HCT116 (cell line): ENCODE data around the gene SERPING1. TPM values are rescaled to one million over a fixed set of nuclear protein-coding genes. Genes with fewer than 3 reads are reported as not detected.

Experiments used
- ATAC-seq: fragments of 200-7000 bp; cut with Tn5 transposase; 2 replicates; pipeline ENCODE4 v1.9.1; 2020; ENCODE audit warnings: mild to moderate bottlenecking, moderate library complexity
- BruUV-seq: library from RNA; stranded (reverse); fragments of 400-500 nt; replicated peaks from 2 replicates; lab custom pipeline; 2021; lab: Mats Ljungman, UMichigan
- CTCF ChIA-PET: fragments of 300-600 bp; sonication (Branson Sonifier 250); formaldehyde crosslinking; loops from one replicate; lab custom pipeline; 2021; ENCODE audit warnings: antibody characterized with exemption; lab: Charles Lee
- POLR2A ChIA-PET: fragments of 300-600, 350-600 bp; sonication (Branson Sonifier 250); formaldehyde crosslinking; loops from one replicate; lab custom pipeline; 2021; ENCODE audit warnings: antibody characterized with exemption; lab: Charles Lee
- RAD21 ChIA-PET, 2 experiments: fragments of 300-600 bp; sonication (Branson Sonifier 250); formaldehyde crosslinking; loops; one replicate each; lab custom pipeline; 2023; ENCODE audit warnings: low total read pairs in 2 of 2; ENCODE audit not compliant: uncharacterized antibody in 2 of 2, unreplicated experiment in 2 of 2, low non-redundant PET in 1 of 2; lab: Charles Lee
- DNase-seq: peaks from one replicate; pipeline ENCODE4 v3.0.0-alpha.2; 2010; ENCODE audit warnings: low read depth, low spot score
- H2AFZ ChIP-seq: fragments of 200-600 bp; shearing (Covaris generic), sonication (generic); 2 replicates; pipeline ENCODE4 v1.6.1; 2017; ENCODE audit warnings: low read depth, mixed run types, mixed read lengths, antibody characterized with exemption, low read length; ENCODE audit not compliant: poor library complexity, severe bottlenecking
- H3K27ac ChIP-seq: 2 replicates; pipeline ENCODE4 v1.5.1; 2012; ENCODE audit warnings: low read depth, low read length
- H3K27me3 ChIP-seq: fragments of 200-600 bp; sonication (generic); 2 replicates; pipeline ENCODE4 v1.6.1; 2016; ENCODE audit warnings: mixed run types, low read length, mixed read lengths; ENCODE audit not compliant: insufficient read depth
- H3K36me3 ChIP-seq, 2 experiments: fragments of 200-500 bp in 1 of 2; fragments of 200-600 bp in 1 of 2; sonication (Bioruptor generic) in 1 of 2; sonication (generic) in 1 of 2; 2 replicates each; pipeline versions ENCODE4 v1.5.1 to v1.6.1; 2014 to 2016; ENCODE audit warnings: low read length in 2 of 2, inconsistent platforms in 1 of 2, mixed read lengths in 1 of 2, mixed run types in 1 of 2; ENCODE audit not compliant: insufficient read depth in 2 of 2, control insufficient read depth in 1 of 2
- H3K4me1 ChIP-seq, 2 experiments: fragments of 200-600 bp in 1 of 2; sonication (generic) in 1 of 2; 2 replicates each; pipeline versions ENCODE4 v1.5.1 to v1.6.1; 2012 to 2017; ENCODE audit warnings: low read length in 2 of 2, inconsistent platforms in 1 of 2, mild to moderate bottlenecking in 1 of 2, mixed read lengths in 1 of 2, mixed run types in 1 of 2, moderate library complexity in 1 of 2; ENCODE audit not compliant: insufficient read depth in 2 of 2, control insufficient read depth in 1 of 2
- H3K4me2 ChIP-seq: fragments of 200-600 bp; sonication (generic); 2 replicates; pipeline ENCODE4 v1.6.1; 2017; ENCODE audit warnings: mixed run types, low read length, mixed read lengths
- H3K4me3 ChIP-seq, 2 experiments: fragments of 200-600 bp in 1 of 2; sonication (generic) in 1 of 2; replicated peaks in 1 of 2; 2 replicates each; pipeline ENCODE4 v1.5.1; 2011 to 2016; ENCODE audit warnings: low read length in 2 of 2, control low read depth in 1 of 2, low read depth in 1 of 2, mild to moderate bottlenecking in 1 of 2, mixed read lengths in 1 of 2, mixed run types in 1 of 2
- H3K79me2 ChIP-seq: fragments of 200-600 bp; sonication (generic); 2 replicates; pipeline ENCODE4 v1.6.1; 2017; ENCODE audit warnings: mild to moderate bottlenecking, mixed run types, low read length, moderate library complexity, mixed read lengths; ENCODE audit not compliant: insufficient read depth
- H3K9ac ChIP-seq: fragments of 200-600 bp; sonication (generic); 2 replicates; pipeline ENCODE4 v1.6.1; 2016; ENCODE audit warnings: low read length, mixed read lengths
- H3K9me2 ChIP-seq: fragments of 200-600 bp; sonication (generic), shearing (Covaris generic); 2 replicates; pipeline ENCODE4 v1.6.1; 2017; ENCODE audit warnings: mixed run types, mild to moderate bottlenecking, moderate library complexity; ENCODE audit not compliant: insufficient read depth
- H3K9me3 ChIP-seq, 2 experiments: fragments of 200-500 bp in 1 of 2; fragments of 200-600 bp in 1 of 2; sonication (Bioruptor generic) in 1 of 2; sonication (generic) in 1 of 2; 2 replicates each; pipeline ENCODE4 v1.6.1; 2014 to 2017; ENCODE audit warnings: low read length in 2 of 2, mixed read lengths in 2 of 2, inconsistent platforms in 1 of 2, low read depth in 1 of 2, mild to moderate bottlenecking in 1 of 2, mixed run types in 1 of 2, moderate library complexity in 1 of 2; ENCODE audit not compliant: control insufficient read depth in 1 of 2, insufficient read depth in 1 of 2
- H4K20me1 ChIP-seq: fragments of 200-600 bp; sonication (generic), shearing (Covaris generic); 2 replicates; pipeline ENCODE4 v1.6.1; 2017; ENCODE audit warnings: mixed run types, mild to moderate bottlenecking, moderate library complexity; ENCODE audit not compliant: insufficient read depth
- ELF1 ChIP-seq: IDR thresholded peaks from 2 replicates; pipeline ENCODE4 v1.6.1; 2012; ENCODE audit warnings: low read depth, borderline replicate concordance
- EZH2 ChIP-seq: fragments of 200-600 bp; sonication (generic); IDR thresholded peaks from 2 replicates; pipeline ENCODE4 v1.6.1; 2017; ENCODE audit warnings: antibody characterized with exemption, mixed run types
- POLR2AphosphoS5 ChIP-seq: IDR thresholded peaks from 2 replicates; pipeline ENCODE4 v1.6.1; 2011; ENCODE audit warnings: mild to moderate bottlenecking, low read depth, low read length, moderate library complexity
- SIN3A ChIP-seq: IDR thresholded peaks from 2 replicates; pipeline ENCODE4 v1.6.1; 2012; ENCODE audit warnings: low read depth
- SRF ChIP-seq: IDR thresholded peaks from 2 replicates; pipeline ENCODE4 v1.6.1; 2012; ENCODE audit warnings: low read depth
- ZFX ChIP-seq: fragments of 450-650 bp; IDR thresholded peaks from 2 replicates; pipeline ENCODE4 v1.6.1; 2017
- intact Hi-C: fragments of 100-400 bp; cut with micrococcal nuclease; formaldehyde crosslinking; loops from 2 replicates; pipeline ENCODE4 v1.10.0; 2022
- total RNA-seq: library from RNA; stranded (reverse); gene quantifications from one replicate; pipeline ENCODE4 v1.2.1, GENCODE V29; 2021; ENCODE audit not compliant: unreplicated experiment
- TF ChIP-seq, protein P1 (sequence below): IDR thresholded peaks from 2 replicates; pipeline ENCODE4 v1.6.1; 2012; ENCODE audit warnings: low read depth
- TF ChIP-seq, protein P2 (sequence below): IDR thresholded peaks from 2 replicates; pipeline ENCODE4 v1.6.1; 2012

Gene SERPING1
- total RNA-seq, 1 experiment from 2014 or later: 3.4 TPM

DNA sequence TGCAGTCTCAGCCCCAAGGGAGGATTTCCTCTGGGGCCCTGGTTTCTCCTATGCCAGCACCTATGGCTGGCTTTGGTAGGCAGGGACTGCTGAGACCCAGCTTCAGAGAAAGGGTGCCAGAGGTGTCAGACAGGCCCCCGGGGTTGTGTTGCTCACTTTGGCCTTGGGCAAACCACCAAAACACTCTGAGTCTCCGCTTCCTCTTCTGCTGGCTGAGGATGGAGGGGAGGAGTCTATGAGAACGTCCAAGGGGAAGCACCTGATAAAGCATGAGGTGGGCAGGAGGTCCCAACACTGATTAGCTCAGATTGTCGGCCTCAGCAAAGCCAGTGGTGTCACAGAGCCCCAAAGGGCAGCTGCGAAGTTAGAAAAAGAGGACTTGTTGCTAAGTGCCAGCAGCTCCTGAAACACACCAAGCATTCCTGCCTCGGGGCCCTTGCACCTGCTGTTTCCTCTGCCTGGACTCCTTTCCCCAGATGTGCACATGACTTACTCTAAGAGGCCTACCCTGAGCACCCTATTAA, 49.6 kb upstream of the SERPING1 start:
- Histone ChIP-seq H3K9me2 (no peaks in the 10 kb centered on the region), H3K4me1 (peaks cover 0 to 12% of the 10 kb centered on the region in 2 experiments; a peak in 3 of 4 replicates), H3K9ac (no peak overlapping the region), H4K20me1 (no peaks in the 10 kb centered on the region), H3K4me3 (no peak overlapping the region), H3K36me3 (no peaks in the 10 kb centered on the region), H3K4me2 (no peak overlapping the region), H3K9me3 (no peaks in the 10 kb centered on the region)
- no peak for ATAC-seq
- intact Hi-C loops: no loop called here
- no TSS peak for BruUV-seq
- POLR2A ChIA-PET: no interaction called here
- TF ChIP-seq SRF: no peak
- TF ChIP-seq POLR2AphosphoS5: no peak
- TF ChIP-seq, protein P1, sequence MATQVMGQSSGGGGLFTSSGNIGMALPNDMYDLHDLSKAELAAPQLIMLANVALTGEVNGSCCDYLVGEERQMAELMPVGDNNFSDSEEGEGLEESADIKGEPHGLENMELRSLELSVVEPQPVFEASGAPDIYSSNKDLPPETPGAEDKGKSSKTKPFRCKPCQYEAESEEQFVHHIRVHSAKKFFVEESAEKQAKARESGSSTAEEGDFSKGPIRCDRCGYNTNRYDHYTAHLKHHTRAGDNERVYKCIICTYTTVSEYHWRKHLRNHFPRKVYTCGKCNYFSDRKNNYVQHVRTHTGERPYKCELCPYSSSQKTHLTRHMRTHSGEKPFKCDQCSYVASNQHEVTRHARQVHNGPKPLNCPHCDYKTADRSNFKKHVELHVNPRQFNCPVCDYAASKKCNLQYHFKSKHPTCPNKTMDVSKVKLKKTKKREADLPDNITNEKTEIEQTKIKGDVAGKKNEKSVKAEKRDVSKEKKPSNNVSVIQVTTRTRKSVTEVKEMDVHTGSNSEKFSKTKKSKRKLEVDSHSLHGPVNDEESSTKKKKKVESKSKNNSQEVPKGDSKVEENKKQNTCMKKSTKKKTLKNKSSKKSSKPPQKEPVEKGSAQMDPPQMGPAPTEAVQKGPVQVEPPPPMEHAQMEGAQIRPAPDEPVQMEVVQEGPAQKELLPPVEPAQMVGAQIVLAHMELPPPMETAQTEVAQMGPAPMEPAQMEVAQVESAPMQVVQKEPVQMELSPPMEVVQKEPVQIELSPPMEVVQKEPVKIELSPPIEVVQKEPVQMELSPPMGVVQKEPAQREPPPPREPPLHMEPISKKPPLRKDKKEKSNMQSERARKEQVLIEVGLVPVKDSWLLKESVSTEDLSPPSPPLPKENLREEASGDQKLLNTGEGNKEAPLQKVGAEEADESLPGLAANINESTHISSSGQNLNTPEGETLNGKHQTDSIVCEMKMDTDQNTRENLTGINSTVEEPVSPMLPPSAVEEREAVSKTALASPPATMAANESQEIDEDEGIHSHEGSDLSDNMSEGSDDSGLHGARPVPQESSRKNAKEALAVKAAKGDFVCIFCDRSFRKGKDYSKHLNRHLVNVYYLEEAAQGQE: no peak
- TF ChIP-seq SIN3A: no peak
- no peak for TF ChIP-seq EZH2
- no peak for TF ChIP-seq ZFX
- TF ChIP-seq, protein P2, sequence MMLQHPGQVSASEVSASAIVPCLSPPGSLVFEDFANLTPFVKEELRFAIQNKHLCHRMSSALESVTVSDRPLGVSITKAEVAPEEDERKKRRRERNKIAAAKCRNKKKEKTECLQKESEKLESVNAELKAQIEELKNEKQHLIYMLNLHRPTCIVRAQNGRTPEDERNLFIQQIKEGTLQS: no peak
- TF ChIP-seq ELF1: no peak
- TF ChIP-seq, all 23 proteins: peak for 0
- RAD21 ChIA-PET: interaction anchor here in 1 of 2 experiments (0.6 to 0.7 kb wide), 2 partner anchors 9 to 10 kb away, joined by 3 read pairs; no protein-coding TSS in a partner anchor
- CTCF ChIA-PET: interaction anchor here (1.2 kb wide), 1 partner anchor 14 kb away, joined by 3 read pairs; no protein-coding TSS in a partner anchor
- Histone ChIP-seq H2AFZ (no peak overlapping the region), H3K27me3 (no peaks in the 10 kb centered on the region), H3K27ac (no peak overlapping the region), H3K79me2 (no peaks in the 10 kb centered on the region)
- no peak for DNase-seq
